GM23338 (cell line): ENCODE results near the gene SH3TC1. TPM values are rescaled to one million over a fixed set of nuclear protein-coding genes. Genes with fewer than 3 reads are reported as not detected.

Source experiments
- ATAC-seq: fragments of 200-7000 bp; cut with Tn5 transposase; 3 replicates; pipeline ENCODE4 v1.9.1; 2020
- DNase-seq: peaks from one replicate; pipeline ENCODE4 v3.0.0-alpha.2; 2015; ENCODE audit warnings: low spot score
- H2AFZ ChIP-seq: fragments of 200-600 bp; sonication (generic); 2 replicates; pipeline ENCODE4 v1.8.0; 2016; ENCODE audit warnings: antibody characterized with exemption, mild to moderate bottlenecking, moderate library complexity
- H3F3A ChIP-seq: fragments of 200-600 bp; sonication (generic); replicated peaks from 2 replicates; pipeline ENCODE4 v1.8.0; 2017; ENCODE audit warnings: antibody characterized with exemption, mixed run types, low read depth
- H3K27ac ChIP-seq: fragments of 200-600 bp; sonication (generic); 2 replicates; pipeline ENCODE4 v1.6.1; 2016; ENCODE audit warnings: low read depth
- H3K27me3 ChIP-seq: fragments of 200-600 bp; sonication (generic); 2 replicates; pipeline ENCODE4 v1.8.0; 2016; ENCODE audit warnings: mild to moderate bottlenecking, mixed run types, moderate library complexity; ENCODE audit not compliant: insufficient read depth
- H3K36me3 ChIP-seq: fragments of 200-600 bp; sonication (generic); 2 replicates; pipeline ENCODE4 v1.8.0; 2016; ENCODE audit warnings: mild to moderate bottlenecking; ENCODE audit not compliant: insufficient read depth
- H3K4me1 ChIP-seq: fragments of 200-600 bp; sonication (generic); 2 replicates; pipeline ENCODE4 v1.8.0; 2016; ENCODE audit warnings: mild to moderate bottlenecking, moderate library complexity; ENCODE audit not compliant: insufficient read depth
- H3K4me2 ChIP-seq: fragments of 200-600 bp; sonication (generic); 2 replicates; pipeline ENCODE4 v1.7.1; 2017; ENCODE audit warnings: mixed run types
- H3K4me3 ChIP-seq: fragments of 200-600 bp; sonication (generic); 2 replicates; pipeline ENCODE4 v1.6.1; 2016; ENCODE audit warnings: mixed run types
- H3K79me2 ChIP-seq: fragments of 200-600 bp; sonication (generic); replicated peaks from 2 replicates; pipeline ENCODE4 v1.8.0; 2017; ENCODE audit warnings: mild to moderate bottlenecking; ENCODE audit not compliant: insufficient read depth
- H3K9me2 ChIP-seq: fragments of 200-600 bp; sonication (generic); 2 replicates; pipeline ENCODE4 v1.8.0; 2017; ENCODE audit not compliant: insufficient read depth
- H4K20me1 ChIP-seq: fragments of 200-600 bp; sonication (generic); replicated peaks from 2 replicates; pipeline ENCODE4 v1.8.0; 2017; ENCODE audit warnings: mild to moderate bottlenecking; ENCODE audit not compliant: insufficient read depth
- H3K27ac Mint-ChIP-seq: 2 replicates; pipeline ENCODE4 v1.8.0; 2020; ENCODE audit warnings: inconsistent platforms, mild to moderate bottlenecking, moderate library complexity, mixed read lengths
- H3K27me3 Mint-ChIP-seq: 3 replicates; pipeline ENCODE4 v1.8.0; 2022; ENCODE audit warnings: low read depth, mild to moderate bottlenecking, moderate library complexity, mixed read lengths, inconsistent platforms; ENCODE audit not compliant: insufficient read depth, poor library complexity
- H3K36me3 Mint-ChIP-seq: 3 replicates; pipeline ENCODE4 v1.8.0; 2021; ENCODE audit warnings: low read depth, mild to moderate bottlenecking, inconsistent platforms, moderate library complexity, mixed read lengths
- H3K4me1 Mint-ChIP-seq: 3 replicates; pipeline ENCODE4 v1.8.0; 2020; ENCODE audit warnings: mild to moderate bottlenecking, inconsistent platforms, mixed read lengths
- H3K4me3 Mint-ChIP-seq: 3 replicates; pipeline ENCODE4 v1.8.0; 2021; ENCODE audit warnings: moderate library complexity, mild to moderate bottlenecking, inconsistent platforms, mixed read lengths
- H3K9me3 Mint-ChIP-seq: 3 replicates; pipeline ENCODE4 v1.8.0; 2020; ENCODE audit warnings: moderate library complexity, mild to moderate bottlenecking, inconsistent platforms, mixed read lengths
- CREB1 ChIP-seq: fragments of 250-450 bp; sonication (Bioruptor Pico); IDR thresholded peaks from 2 replicates; pipeline ENCODE4 v1.5.0; 2020; ENCODE audit warnings: low read depth, mild to moderate bottlenecking, moderate library complexity
- ETS1 ChIP-seq: IDR thresholded peaks from 2 replicates; pipeline ENCODE4 v1.6.1; 2016; ENCODE audit warnings: antibody characterized with exemption
- EZH2 ChIP-seq: fragments of 200-600 bp; sonication (generic); IDR thresholded peaks from one replicate; pipeline ENCODE4 v1.8.0; 2017; ENCODE audit warnings: antibody characterized with exemption, mild to moderate bottlenecking, low read depth; ENCODE audit not compliant: unreplicated experiment
- EZH2phosphoT487 ChIP-seq: fragments of 200-600 bp; sonication (generic); IDR thresholded peaks from one replicate; pipeline ENCODE4 v1.8.1; 2018; ENCODE audit warnings: antibody characterized with exemption; ENCODE audit not compliant: unreplicated experiment
- JUNB ChIP-seq: IDR thresholded peaks from one replicate; pipeline ENCODE4 v1.6.1; 2016; ENCODE audit warnings: antibody characterized with exemption; ENCODE audit not compliant: unreplicated experiment
- NANOG ChIP-seq: IDR thresholded peaks from 2 replicates; pipeline ENCODE4 v1.6.1; 2016; ENCODE audit warnings: antibody characterized with exemption, borderline replicate concordance
- POLR2AphosphoS5 ChIP-seq: IDR thresholded peaks from 2 replicates; pipeline ENCODE4 v1.6.1; 2016; ENCODE audit warnings: antibody characterized with exemption, low read depth
- STAT1 ChIP-seq: IDR thresholded peaks from one replicate; pipeline ENCODE4 v1.6.1; 2016; ENCODE audit warnings: antibody characterized with exemption; ENCODE audit not compliant: unreplicated experiment
- ZNF114 ChIP-seq: fragments of 250-450 bp; sonication (Bioruptor Pico); IDR thresholded peaks from 2 replicates; pipeline ENCODE4 v1.5.0; 2020; ENCODE audit warnings: mild to moderate bottlenecking, moderate library complexity
- ZNF331 ChIP-seq: fragments of 250-450 bp; sonication (Bioruptor Pico); IDR thresholded peaks from 2 replicates; pipeline ENCODE4 v1.5.0; 2020; ENCODE audit warnings: low read depth, mild to moderate bottlenecking, moderate library complexity
- polyA plus RNA-seq: library from polyadenylated mRNA; unstranded; fragments of >200 nt; fragmentation: Nextera tagmentation; extraction: Ambion mirVana; gene quantifications from 2 replicates; pipeline ENCODE4 v1.2.1, GENCODE V29; 2016
- total RNA-seq: library from RNA; depleted of rRNA; stranded (reverse); fragments of >200 nt; shearing (Covaris generic); gene quantifications from 2 replicates; pipeline ENCODE4 v1.2.3, GENCODE V29; 2014
- TF ChIP-seq, protein P1 (sequence below): fragments of 250-450 bp; sonication (Bioruptor Pico); IDR thresholded peaks from 2 replicates; pipeline ENCODE4 v1.5.0; 2020; ENCODE audit warnings: mild to moderate bottlenecking, moderate library complexity
- TF ChIP-seq, protein P2 (sequence below): IDR thresholded peaks from one replicate; pipeline ENCODE4 v1.6.1; 2018; ENCODE audit warnings: antibody characterized with exemption; ENCODE audit not compliant: unreplicated experiment
- TF ChIP-seq, protein P3 (sequence below), 2 experiments: fragments of 200-600 bp in 1 of 2; sonication (generic) in 1 of 2; conservative IDR thresholded peaks; 2 replicates each; pipeline versions ENCODE4 v1.5.1 to v1.6.1; 2016 to 2017; ENCODE audit warnings: antibody characterized with exemption in 2 of 2, low read depth in 2 of 2, mild to moderate bottlenecking in 2 of 2, moderate library complexity in 1 of 2

Gene SH3TC1
- total and polyA plus RNA-seq, 2 experiments from 2014 or later = 0.07 TPM; not detected in 1

- Mint-ChIP-seq H3K36me3 (no peaks in the 10 kb centered on the region; the same call in 2 of the 3 replicates), H3K9me3 (no peaks in the 10 kb centered on the region), H3K4me3 (no peak overlapping the region), H3K27ac (no peak overlapping the region), H3K27me3 (peaks cover 9% of the 10 kb centered on the region), H3K4me1 (no peaks in the 10 kb centered on the region)
- Histone ChIP-seq H4K20me1 (no peaks in the 10 kb centered on the region; the same call in 1 of the 2 replicates), H3K27me3 (no peaks in the 10 kb centered on the region), H3K36me3 (no peaks in the 10 kb centered on the region), H3K79me2 (no peaks in the 10 kb centered on the region), H2AFZ (no peak overlapping the region), H3K9me2 (no peaks in the 10 kb centered on the region), H3K4me3 (no peak overlapping the region), H3K4me1 (no peaks in the 10 kb centered on the region), H3K4me2 (no peak overlapping the region), H3K27ac (no peak overlapping the region), H3F3A (no peaks in the 10 kb centered on the region)
- ATAC-seq = no peak
- no peak for DNase-seq
- TF ChIP-seq, protein P1, sequence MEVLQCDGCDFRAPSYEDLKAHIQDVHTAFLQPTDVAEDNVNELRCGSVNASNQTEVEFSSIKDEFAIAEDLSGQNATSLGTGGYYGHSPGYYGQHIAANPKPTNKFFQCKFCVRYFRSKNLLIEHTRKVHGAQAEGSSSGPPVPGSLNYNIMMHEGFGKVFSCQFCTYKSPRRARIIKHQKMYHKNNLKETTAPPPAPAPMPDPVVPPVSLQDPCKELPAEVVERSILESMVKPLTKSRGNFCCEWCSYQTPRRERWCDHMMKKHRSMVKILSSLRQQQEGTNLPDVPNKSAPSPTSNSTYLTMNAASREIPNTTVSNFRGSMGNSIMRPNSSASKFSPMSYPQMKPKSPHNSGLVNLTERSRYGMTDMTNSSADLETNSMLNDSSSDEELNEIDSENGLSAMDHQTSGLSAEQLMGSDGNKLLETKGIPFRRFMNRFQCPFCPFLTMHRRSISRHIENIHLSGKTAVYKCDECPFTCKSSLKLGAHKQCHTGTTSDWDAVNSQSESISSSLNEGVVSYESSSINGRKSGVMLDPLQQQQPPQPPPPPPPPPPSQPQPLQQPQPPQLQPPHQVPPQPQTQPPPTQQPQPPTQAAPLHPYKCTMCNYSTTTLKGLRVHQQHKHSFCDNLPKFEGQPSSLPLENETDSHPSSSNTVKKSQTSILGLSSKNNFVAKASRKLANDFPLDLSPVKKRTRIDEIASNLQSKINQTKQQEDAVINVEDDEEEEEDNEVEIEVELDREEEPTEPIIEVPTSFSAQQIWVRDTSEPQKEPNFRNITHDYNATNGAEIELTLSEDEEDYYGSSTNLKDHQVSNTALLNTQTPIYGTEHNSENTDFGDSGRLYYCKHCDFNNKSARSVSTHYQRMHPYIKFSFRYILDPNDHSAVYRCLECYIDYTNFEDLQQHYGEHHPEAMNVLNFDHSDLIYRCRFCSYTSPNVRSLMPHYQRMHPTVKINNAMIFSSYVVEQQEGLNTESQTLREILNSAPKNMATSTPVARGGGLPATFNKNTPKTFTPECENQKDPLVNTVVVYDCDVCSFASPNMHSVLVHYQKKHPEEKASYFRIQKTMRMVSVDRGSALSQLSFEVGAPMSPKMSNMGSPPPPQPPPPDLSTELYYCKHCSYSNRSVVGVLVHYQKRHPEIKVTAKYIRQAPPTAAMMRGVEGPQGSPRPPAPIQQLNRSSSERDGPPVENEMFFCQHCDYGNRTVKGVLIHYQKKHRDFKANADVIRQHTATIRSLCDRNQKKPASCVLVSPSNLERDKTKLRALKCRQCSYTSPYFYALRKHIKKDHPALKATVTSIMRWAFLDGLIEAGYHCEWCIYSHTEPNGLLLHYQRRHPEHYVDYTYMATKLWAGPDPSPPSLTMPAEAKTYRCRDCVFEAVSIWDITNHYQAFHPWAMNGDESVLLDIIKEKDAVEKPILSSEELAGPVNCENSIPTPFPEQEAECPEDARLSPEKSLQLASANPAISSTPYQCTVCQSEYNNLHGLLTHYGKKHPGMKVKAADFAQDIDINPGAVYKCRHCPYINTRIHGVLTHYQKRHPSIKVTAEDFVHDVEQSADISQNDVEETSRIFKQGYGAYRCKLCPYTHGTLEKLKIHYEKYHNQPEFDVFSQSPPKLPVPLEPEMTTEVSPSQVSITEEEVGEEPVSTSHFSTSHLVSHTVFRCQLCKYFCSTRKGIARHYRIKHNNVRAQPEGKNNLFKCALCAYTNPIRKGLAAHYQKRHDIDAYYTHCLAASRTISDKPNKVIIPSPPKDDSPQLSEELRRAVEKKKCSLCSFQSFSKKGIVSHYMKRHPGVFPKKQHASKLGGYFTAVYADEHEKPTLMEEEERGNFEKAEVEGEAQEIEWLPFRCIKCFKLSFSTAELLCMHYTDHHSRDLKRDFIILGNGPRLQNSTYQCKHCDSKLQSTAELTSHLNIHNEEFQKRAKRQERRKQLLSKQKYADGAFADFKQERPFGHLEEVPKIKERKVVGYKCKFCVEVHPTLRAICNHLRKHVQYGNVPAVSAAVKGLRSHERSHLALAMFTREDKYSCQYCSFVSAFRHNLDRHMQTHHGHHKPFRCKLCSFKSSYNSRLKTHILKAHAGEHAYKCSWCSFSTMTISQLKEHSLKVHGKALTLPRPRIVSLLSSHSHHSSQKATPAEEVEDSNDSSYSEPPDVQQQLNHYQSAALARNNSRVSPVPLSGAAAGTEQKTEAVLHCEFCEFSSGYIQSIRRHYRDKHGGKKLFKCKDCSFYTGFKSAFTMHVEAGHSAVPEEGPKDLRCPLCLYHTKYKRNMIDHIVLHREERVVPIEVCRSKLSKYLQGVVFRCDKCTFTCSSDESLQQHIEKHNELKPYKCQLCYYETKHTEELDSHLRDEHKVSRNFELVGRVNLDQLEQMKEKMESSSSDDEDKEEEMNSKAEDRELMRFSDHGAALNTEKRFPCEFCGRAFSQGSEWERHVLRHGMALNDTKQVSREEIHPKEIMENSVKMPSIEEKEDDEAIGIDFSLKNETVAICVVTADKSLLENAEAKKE (CRISPR knock-in tag) = no peak
- TF ChIP-seq POLR2AphosphoS5 = no peak
- TF ChIP-seq EZH2phosphoT487 = no peak
- TF ChIP-seq, protein P2, sequence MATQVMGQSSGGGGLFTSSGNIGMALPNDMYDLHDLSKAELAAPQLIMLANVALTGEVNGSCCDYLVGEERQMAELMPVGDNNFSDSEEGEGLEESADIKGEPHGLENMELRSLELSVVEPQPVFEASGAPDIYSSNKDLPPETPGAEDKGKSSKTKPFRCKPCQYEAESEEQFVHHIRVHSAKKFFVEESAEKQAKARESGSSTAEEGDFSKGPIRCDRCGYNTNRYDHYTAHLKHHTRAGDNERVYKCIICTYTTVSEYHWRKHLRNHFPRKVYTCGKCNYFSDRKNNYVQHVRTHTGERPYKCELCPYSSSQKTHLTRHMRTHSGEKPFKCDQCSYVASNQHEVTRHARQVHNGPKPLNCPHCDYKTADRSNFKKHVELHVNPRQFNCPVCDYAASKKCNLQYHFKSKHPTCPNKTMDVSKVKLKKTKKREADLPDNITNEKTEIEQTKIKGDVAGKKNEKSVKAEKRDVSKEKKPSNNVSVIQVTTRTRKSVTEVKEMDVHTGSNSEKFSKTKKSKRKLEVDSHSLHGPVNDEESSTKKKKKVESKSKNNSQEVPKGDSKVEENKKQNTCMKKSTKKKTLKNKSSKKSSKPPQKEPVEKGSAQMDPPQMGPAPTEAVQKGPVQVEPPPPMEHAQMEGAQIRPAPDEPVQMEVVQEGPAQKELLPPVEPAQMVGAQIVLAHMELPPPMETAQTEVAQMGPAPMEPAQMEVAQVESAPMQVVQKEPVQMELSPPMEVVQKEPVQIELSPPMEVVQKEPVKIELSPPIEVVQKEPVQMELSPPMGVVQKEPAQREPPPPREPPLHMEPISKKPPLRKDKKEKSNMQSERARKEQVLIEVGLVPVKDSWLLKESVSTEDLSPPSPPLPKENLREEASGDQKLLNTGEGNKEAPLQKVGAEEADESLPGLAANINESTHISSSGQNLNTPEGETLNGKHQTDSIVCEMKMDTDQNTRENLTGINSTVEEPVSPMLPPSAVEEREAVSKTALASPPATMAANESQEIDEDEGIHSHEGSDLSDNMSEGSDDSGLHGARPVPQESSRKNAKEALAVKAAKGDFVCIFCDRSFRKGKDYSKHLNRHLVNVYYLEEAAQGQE = no peak
- TF ChIP-seq NANOG = no peak
- TF ChIP-seq, protein P3, sequence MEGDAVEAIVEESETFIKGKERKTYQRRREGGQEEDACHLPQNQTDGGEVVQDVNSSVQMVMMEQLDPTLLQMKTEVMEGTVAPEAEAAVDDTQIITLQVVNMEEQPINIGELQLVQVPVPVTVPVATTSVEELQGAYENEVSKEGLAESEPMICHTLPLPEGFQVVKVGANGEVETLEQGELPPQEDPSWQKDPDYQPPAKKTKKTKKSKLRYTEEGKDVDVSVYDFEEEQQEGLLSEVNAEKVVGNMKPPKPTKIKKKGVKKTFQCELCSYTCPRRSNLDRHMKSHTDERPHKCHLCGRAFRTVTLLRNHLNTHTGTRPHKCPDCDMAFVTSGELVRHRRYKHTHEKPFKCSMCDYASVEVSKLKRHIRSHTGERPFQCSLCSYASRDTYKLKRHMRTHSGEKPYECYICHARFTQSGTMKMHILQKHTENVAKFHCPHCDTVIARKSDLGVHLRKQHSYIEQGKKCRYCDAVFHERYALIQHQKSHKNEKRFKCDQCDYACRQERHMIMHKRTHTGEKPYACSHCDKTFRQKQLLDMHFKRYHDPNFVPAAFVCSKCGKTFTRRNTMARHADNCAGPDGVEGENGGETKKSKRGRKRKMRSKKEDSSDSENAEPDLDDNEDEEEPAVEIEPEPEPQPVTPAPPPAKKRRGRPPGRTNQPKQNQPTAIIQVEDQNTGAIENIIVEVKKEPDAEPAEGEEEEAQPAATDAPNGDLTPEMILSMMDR (conservative IDR thresholded peaks at IDR 0.05; ENCODE audit: low read depth in 2 of 2) = no peak
- no peak for TF ChIP-seq ZNF114 (CRISPR knock-in tag)
- TF ChIP-seq CREB1 (CRISPR knock-in tag) = no peak
- TF ChIP-seq ZNF331 (CRISPR knock-in tag) = no peak
- TF ChIP-seq JUNB = no peak
- TF ChIP-seq STAT1 = no peak
- no peak for TF ChIP-seq ETS1
- TF ChIP-seq EZH2 = no peak
These were observed 90.2 kb downstream of the SH3TC1 start for GRCh38 chr4:8289151-8289750.
